Transverse colon (tissue), 4 donors: Measurements from ENCODE around the gene L3HYPDH.

Experiments used
- CTCF ChIP-seq, 5 experiments: fragments of 200-600 bp in 3 of 5; fragments of 450-650 bp in 2 of 5; sonication (generic) in 3 of 5; IDR thresholded peaks; 1 replicate in 2 of 5; 2 replicates in 3 of 5; pipeline ENCODE4 v1.5.1; 2016 to 2017; ENCODE audit warnings: antibody characterized with exemption in 5 of 5, inconsistent platforms in 3 of 5, mild to moderate bottlenecking in 2 of 5, moderate library complexity in 1 of 5
- POLR2AphosphoS5 ChIP-seq, 3 donors: sonication (generic); formaldehyde crosslinking; IDR thresholded peaks; one replicate each; pipeline ENCODE4 v1.6.1; 2016; ENCODE audit warnings: antibody characterized with exemption in 3 of 3

- TF ChIP-seq CTCF (IDR thresholded peaks at IDR 0.05) (no peak), POLR2AphosphoS5 (IDR thresholded peaks at IDR 0.05) (peak in 1 of 3 donors; percentile 28)
Observed at GRCh38 chr14:59481871-59482540, 2.2 kb downstream of the L3HYPDH start.
